Measurements from ENCODE around the gene CCDC81. TPM values are rescaled to one million over a fixed set of nuclear protein-coding genes. Genes with fewer than 3 reads are reported as not detected.
"Not testable (repeated sequence)": the region's sequence is repeated elsewhere in the genome, so short reads cannot be mapped to it uniquely, and the experiment has no call there.

The CCDC81 gene
- total RNA-seq, 2 donors from 2014 or later: 2.0 to 21.4 TPM

DNA sequence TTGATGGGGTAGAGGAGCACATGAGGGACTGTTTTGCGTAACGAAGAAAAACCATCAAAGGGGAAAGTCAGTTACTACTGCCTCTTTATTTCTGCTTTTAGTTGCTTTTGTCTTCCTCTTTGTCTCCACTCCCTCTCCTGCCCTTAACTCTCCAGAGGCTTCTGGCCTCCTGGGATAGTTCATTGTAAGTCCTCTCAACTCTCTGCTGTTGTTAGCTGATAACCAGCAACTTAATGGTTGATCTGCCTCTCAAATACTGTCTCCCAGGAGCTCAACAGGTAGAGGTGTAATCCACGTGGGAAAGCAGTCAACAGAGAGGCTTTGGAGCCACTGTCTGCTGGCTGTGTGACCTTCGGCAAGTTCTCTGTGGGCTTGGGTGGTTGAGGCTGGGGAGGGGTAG, 47.3 kb downstream of the CCDC81 start:
- H3K9me3 ChIP-seq: peaks cover 3% of the 10 kb centered on the region
- no peaks in the 10 kb centered on the region for H3K27me3 ChIP-seq (replicated peaks; ENCODE audit: insufficient read depth)
- H3K4me1 ChIP-seq (ENCODE audit: control insufficient read depth in 1 of 2, low read depth in 2 of 2): no peaks in the 10 kb centered on the region
- TF ChIP-seq, protein P1, sequence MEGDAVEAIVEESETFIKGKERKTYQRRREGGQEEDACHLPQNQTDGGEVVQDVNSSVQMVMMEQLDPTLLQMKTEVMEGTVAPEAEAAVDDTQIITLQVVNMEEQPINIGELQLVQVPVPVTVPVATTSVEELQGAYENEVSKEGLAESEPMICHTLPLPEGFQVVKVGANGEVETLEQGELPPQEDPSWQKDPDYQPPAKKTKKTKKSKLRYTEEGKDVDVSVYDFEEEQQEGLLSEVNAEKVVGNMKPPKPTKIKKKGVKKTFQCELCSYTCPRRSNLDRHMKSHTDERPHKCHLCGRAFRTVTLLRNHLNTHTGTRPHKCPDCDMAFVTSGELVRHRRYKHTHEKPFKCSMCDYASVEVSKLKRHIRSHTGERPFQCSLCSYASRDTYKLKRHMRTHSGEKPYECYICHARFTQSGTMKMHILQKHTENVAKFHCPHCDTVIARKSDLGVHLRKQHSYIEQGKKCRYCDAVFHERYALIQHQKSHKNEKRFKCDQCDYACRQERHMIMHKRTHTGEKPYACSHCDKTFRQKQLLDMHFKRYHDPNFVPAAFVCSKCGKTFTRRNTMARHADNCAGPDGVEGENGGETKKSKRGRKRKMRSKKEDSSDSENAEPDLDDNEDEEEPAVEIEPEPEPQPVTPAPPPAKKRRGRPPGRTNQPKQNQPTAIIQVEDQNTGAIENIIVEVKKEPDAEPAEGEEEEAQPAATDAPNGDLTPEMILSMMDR (IDR thresholded peaks at IDR 0.05): no peak
- no peaks in the 10 kb centered on the region for H3K36me3 ChIP-seq
- no peak overlapping the region for H3K27ac ChIP-seq
- DNase-seq (ENCODE audit: low spot score) (no peak), ATAC-seq (ENCODE audit: insufficient number of reproducible peaks, low FRiP score, low read depth) (no peak)
- no peak overlapping the region for H3K4me3 ChIP-seq

DNA sequence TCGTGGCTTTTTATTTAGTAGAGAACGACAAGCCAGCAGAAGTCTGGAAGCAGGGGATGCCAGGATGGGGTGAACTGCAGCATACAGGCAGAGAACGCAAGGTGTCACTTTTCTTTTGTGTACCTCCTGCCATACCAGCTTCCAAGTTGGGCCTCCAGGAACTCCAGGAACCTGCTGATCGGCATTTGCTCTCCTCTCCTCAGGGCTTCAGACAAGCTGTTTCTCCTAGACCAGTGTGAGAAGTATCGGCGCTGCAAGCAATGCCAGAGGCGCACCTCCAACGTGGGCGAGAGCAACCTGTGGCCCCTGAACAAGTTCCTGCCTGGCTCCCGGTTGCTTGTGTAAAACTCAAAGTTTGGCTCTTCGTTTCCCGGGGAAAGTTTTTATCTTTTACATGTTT, 47.7 kb downstream of the CCDC81 start:
- Histone ChIP-seq H3K4me3 (no peak overlapping the region), H3K36me3 (no peaks in the 10 kb centered on the region), H3K4me1 (ENCODE audit: control insufficient read depth in 1 of 2, low read depth in 2 of 2) (no peaks in the 10 kb centered on the region), H3K9me3 (peaks cover 3% of the 10 kb centered on the region), H3K27me3 (replicated peaks; ENCODE audit: insufficient read depth) (no peaks in the 10 kb centered on the region), H3K27ac (no peak overlapping the region)
- DNase-seq (ENCODE audit: low spot score) (no peak), ATAC-seq (ENCODE audit: insufficient number of reproducible peaks, low FRiP score, low read depth) (no peak)
- TF ChIP-seq, protein P1 (IDR thresholded peaks at IDR 0.05): no peak

DNA sequence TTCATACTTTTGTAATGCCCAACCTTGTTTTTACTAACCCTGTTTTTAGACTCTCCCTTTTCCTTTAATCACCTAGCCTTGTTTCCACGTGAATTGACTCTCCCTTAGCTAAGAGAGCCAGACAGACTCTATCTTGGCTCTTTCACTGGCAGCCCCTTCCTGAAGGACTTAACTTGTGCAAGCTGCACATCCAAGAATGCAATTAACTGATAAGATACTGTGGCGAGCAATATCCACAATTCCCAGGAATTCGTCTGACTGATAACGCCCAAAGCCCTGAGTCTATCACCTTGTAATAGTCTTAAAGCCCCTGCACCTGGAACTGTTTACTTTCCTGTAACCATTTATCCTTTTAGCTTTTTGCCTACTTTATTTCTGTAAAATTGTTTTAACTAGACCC, 48.8 kb downstream of the CCDC81 start:
- peak overlapping the region; percentile 26 for H3K4me3 ChIP-seq
- H3K27ac ChIP-seq; DNase-seq (ENCODE audit: low spot score); H3K36me3 ChIP-seq; H3K4me1 ChIP-seq (ENCODE audit: control insufficient read depth in 1 of 2, low read depth in 2 of 2); ATAC-seq (ENCODE audit: insufficient number of reproducible peaks, low FRiP score, low read depth); H3K9me3 ChIP-seq; H3K27me3 ChIP-seq (replicated peaks; ENCODE audit: insufficient read depth): not testable (repeated sequence)

DNA sequence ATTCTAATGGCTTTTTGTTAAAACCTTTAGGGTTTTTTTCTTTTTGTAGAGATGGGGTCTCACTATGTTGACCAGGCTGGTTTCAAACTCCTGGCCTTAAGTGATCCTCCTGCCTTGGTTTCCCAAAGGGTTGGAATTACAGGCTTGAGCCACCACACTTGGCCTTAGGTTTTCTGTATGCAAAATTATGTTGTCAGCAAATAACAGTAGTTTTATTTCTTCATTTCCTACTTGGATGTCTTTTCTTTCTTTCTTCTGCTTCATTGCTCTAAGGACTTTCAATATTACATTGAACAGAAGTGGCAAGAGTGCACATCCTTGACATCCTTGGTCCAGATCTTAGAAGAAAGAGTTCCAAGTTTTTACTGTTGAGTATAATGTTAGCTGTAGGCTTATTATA, 52.8 kb downstream of the CCDC81 start:
- H3K9me3 ChIP-seq: peaks cover 3% of the 10 kb centered on the region
- ATAC-seq (ENCODE audit: insufficient number of reproducible peaks, low FRiP score, low read depth) (no peak), DNase-seq (ENCODE audit: low spot score) (no peak)
- H3K27ac ChIP-seq: no peak overlapping the region
- no peaks in the 10 kb centered on the region for H3K36me3 ChIP-seq
- TF ChIP-seq, protein P1 (IDR thresholded peaks at IDR 0.05): no peak
- H3K27me3 ChIP-seq (replicated peaks; ENCODE audit: insufficient read depth): no peaks in the 10 kb centered on the region
- H3K4me3 ChIP-seq: no peak overlapping the region
- H3K4me1 ChIP-seq (ENCODE audit: control insufficient read depth in 1 of 2, low read depth in 2 of 2): no peaks in the 10 kb centered on the region

DNA sequence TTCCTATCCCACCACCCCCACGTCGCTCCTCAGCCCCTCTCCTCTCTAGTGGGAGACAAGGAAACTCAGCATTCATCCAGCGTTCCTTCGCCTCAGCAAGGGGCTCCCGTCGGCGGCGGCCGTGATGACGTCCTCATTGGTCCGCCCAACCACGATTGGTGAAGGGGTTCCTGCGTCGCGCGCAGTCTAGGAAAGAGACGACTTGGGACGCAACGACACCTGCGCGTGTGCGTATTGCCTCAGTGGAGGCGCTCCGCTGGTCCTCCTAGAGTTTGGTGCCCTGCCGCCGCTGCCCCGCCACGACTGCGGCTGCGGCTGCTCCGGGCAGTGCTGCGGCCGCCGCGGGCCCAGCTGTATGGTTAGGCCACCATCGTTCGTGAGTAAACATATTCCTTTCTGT, 56.6 kb downstream of the CCDC81 start:
- H3K27ac ChIP-seq: no peak overlapping the region
- no peak overlapping the region for H3K4me3 ChIP-seq
- H3K27me3 ChIP-seq (replicated peaks; ENCODE audit: insufficient read depth): no peaks in the 10 kb centered on the region
- DNase-seq (ENCODE audit: low spot score) (no peak), ATAC-seq (ENCODE audit: insufficient number of reproducible peaks, low FRiP score, low read depth) (no peak)
- no peaks in the 10 kb centered on the region for H3K4me1 ChIP-seq (ENCODE audit: control insufficient read depth in 1 of 2, low read depth in 2 of 2)
- H3K36me3 ChIP-seq: no peaks in the 10 kb centered on the region
- peaks cover 2% of the 10 kb centered on the region for H3K9me3 ChIP-seq
- TF ChIP-seq, protein P1 (IDR thresholded peaks at IDR 0.05): no peak

DNA sequence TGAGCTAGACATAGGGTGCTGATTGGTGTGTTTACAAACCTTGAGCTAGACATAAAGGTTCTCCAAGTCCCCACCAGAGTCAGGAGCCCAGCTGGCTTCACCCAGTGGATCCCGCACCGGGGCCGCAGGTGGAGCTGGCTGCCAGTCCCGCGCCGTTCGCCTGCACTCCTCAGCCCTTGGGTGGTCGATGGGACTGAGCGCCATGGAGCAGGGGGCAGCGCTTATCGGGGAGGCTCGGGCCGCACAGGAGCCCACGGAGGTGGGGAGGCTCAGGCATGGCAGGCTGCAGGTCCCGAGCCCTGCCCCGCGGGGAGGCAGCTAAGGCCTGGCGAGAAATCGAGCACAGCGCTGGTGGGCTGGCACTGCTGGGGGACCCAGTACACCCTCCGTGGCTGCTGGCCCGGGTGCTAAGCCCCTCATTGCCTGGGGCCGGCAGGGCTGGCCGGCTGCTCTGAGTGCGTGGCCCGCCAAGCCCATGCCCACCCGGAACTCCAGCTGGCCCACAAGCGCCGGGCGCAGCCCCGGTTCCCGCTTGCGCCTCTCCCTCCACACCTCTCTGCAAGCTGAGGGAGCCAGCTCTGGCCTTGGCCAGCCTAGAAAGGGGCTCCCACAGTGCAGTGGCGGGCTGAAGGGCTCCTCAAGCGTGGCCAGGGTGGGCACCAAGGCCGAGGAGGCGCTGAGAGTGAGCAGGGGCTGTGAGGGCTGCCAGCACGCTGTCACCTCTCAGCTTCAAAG, 58.8 kb downstream of the CCDC81 start:
- H3K4me3 ChIP-seq; H3K27me3 ChIP-seq (replicated peaks; ENCODE audit: insufficient read depth); H3K36me3 ChIP-seq; H3K9me3 ChIP-seq; H3K4me1 ChIP-seq (ENCODE audit: control insufficient read depth in 1 of 2, low read depth in 2 of 2); DNase-seq (ENCODE audit: low spot score); H3K27ac ChIP-seq; ATAC-seq (ENCODE audit: insufficient number of reproducible peaks, low FRiP score, low read depth): not testable (repeated sequence)
